H1 (cell line): Measurements from ENCODE around the gene DAO. TPM values are rescaled to one million over a fixed set of nuclear protein-coding genes. Genes with fewer than 3 reads are reported as not detected.

Experiments used
- CTCF ChIA-PET: fragments of 300-600 bp; sonication (Branson Sonifier 250); formaldehyde crosslinking; loops from one replicate; lab custom pipeline; 2021; ENCODE audit not compliant: partially characterized antibody; lab: Charles Lee
- POLR2A ChIA-PET: fragments of 300-600 bp; sonication (Branson Sonifier 250); formaldehyde crosslinking; loops from one replicate; lab custom pipeline; 2021; ENCODE audit warnings: inconsistent platforms; ENCODE audit not compliant: partially characterized antibody; lab: Charles Lee
- DNase-seq, 2 experiments: peaks; one replicate each; pipeline versions ENCODE4 v3.0.0 to v3.0.0-alpha.2; 2010 to 2022; ENCODE audit warnings: low spot score in 2 of 2, low read depth in 1 of 2, mixed read lengths in 1 of 2
- FAIRE-seq: peaks from 2 replicates; lab custom pipeline; 2011; peaks lifted over from hg19 to GRCh38; lab: Jason Lieb, UNC
- H2AFZ ChIP-seq: 2 replicates; pipeline ENCODE4 v1.8.1; 2012; ENCODE audit warnings: low read length, inconsistent platforms
- H2AK5ac ChIP-seq: 2 replicates; pipeline ENCODE4 v1.6.1; 2013; ENCODE audit warnings: low read depth, low read length
- H2BK120ac ChIP-seq: replicated peaks from 2 replicates; pipeline ENCODE3; 2013; ENCODE audit warnings: low read depth, low read length, inconsistent platforms
- H2BK12ac ChIP-seq: 2 replicates; pipeline ENCODE4 v1.6.1; 2013; ENCODE audit warnings: low read depth, low read length
- H2BK15ac ChIP-seq: 2 replicates; pipeline ENCODE4 v1.6.1; 2013; ENCODE audit warnings: low read length
- H2BK20ac ChIP-seq: 2 replicates; pipeline ENCODE4 v1.6.1; 2013; ENCODE audit warnings: low read length
- H2BK5ac ChIP-seq: 2 replicates; pipeline ENCODE4 v1.6.1; 2013; ENCODE audit warnings: low read depth, low read length
- H3K14ac ChIP-seq: 2 replicates; pipeline ENCODE4 v1.6.1; 2013; ENCODE audit warnings: inconsistent platforms; ENCODE audit not compliant: insufficient read length
- H3K18ac ChIP-seq: 2 replicates; pipeline ENCODE4 v1.6.1; 2013; ENCODE audit warnings: low read length; ENCODE audit errors: extremely low read depth
- H3K23ac ChIP-seq: 2 replicates; pipeline ENCODE4 v1.6.1; 2013; ENCODE audit warnings: inconsistent platforms; ENCODE audit not compliant: insufficient read length
- H3K23me2 ChIP-seq: 2 replicates; pipeline ENCODE4 v1.6.1; 2013; ENCODE audit warnings: low read depth, low read length
- H3K27ac ChIP-seq: 2 replicates; pipeline ENCODE4 v1.6.1; 2011; ENCODE audit warnings: low read depth, low read length, inconsistent platforms
- H3K27me3 ChIP-seq, 4 experiments: replicated peaks in 1 of 4; 1 replicate in 1 of 4; 2 replicates in 3 of 4; pipeline versions ENCODE4 v1.6.1 to v1.8.1; 2011 to 2013; ENCODE audit warnings: low read length in 3 of 4, mild to moderate bottlenecking in 3 of 4, inconsistent platforms in 2 of 4, mixed read lengths in 2 of 4, moderate library complexity in 1 of 4; ENCODE audit not compliant: control insufficient read depth in 3 of 4, insufficient read depth in 3 of 4; ENCODE audit errors: extremely low read depth in 1 of 4
- H3K36me3 ChIP-seq, 4 experiments: 2 replicates each; pipeline versions ENCODE4 v1.6.1 to v1.8.1; 2011 to 2013; ENCODE audit warnings: mild to moderate bottlenecking in 4 of 4, low read length in 3 of 4, moderate library complexity in 2 of 4, control low read depth in 1 of 4, inconsistent platforms in 1 of 4; ENCODE audit not compliant: insufficient read depth in 4 of 4, control insufficient read depth in 2 of 4
- H3K4ac ChIP-seq: replicated peaks from 2 replicates; pipeline ENCODE3; 2013; ENCODE audit warnings: low read length, low read depth, mixed read lengths, inconsistent platforms; ENCODE audit not compliant: insufficient read length
- H3K4me1 ChIP-seq, 4 experiments: replicated peaks in 1 of 4; 1 replicate in 1 of 4; 2 replicates in 3 of 4; pipeline versions ENCODE4 v1.6.1 to v1.8.1; 2011 to 2013; ENCODE audit warnings: low read length in 3 of 4, inconsistent platforms in 2 of 4, mixed read lengths in 1 of 4; ENCODE audit not compliant: insufficient read depth in 4 of 4, control insufficient read depth in 3 of 4
- H3K4me2 ChIP-seq, 2 experiments: 2 replicates each; pipeline versions ENCODE4 v1.6.1 to v1.8.1; 2011 to 2013; ENCODE audit warnings: low read depth in 2 of 2, low read length in 2 of 2, control low read depth in 1 of 2, inconsistent platforms in 1 of 2, mild to moderate bottlenecking in 1 of 2; ENCODE audit not compliant: insufficient read depth in 1 of 2
- H3K4me3 ChIP-seq, 4 experiments: fragments of 200-600, 300-600 bp in 1 of 4; sonication (generic), shearing (Covaris generic), sonication (Bioruptor Twin) in 1 of 4; 2 replicates each; pipeline versions ENCODE4 v1.5.1 to v1.8.1; 2011 to 2016; ENCODE audit warnings: low read length in 4 of 4, low read depth in 3 of 4, control low read depth in 2 of 4, inconsistent platforms in 2 of 4, mild to moderate bottlenecking in 2 of 4, mixed read lengths in 1 of 4, moderate library complexity in 1 of 4; ENCODE audit not compliant: insufficient read depth in 2 of 4; ENCODE audit errors: extremely low read depth in 1 of 4
- H3K56ac ChIP-seq: replicated peaks from 2 replicates; pipeline ENCODE3; 2013; ENCODE audit warnings: low read depth, mild to moderate bottlenecking, mixed read lengths, low read length, inconsistent platforms; ENCODE audit not compliant: insufficient read length
- H3K79me1 ChIP-seq: 2 replicates; pipeline ENCODE4 v1.6.1; 2013; ENCODE audit warnings: low read depth, low read length, control low read depth
- H3K79me2 ChIP-seq, 2 experiments: 2 replicates each; pipeline versions ENCODE4 v1.6.1 to v1.8.1; 2012 to 2013; ENCODE audit warnings: low read length in 2 of 2, mild to moderate bottlenecking in 2 of 2, inconsistent platforms in 1 of 2; ENCODE audit not compliant: insufficient read depth in 2 of 2, control insufficient read depth in 1 of 2
- H3K9ac ChIP-seq, 4 experiments: replicated peaks in 1 of 4; 1 replicate in 1 of 4; 2 replicates in 3 of 4; pipeline versions ENCODE4 v1.6.1 to v1.8.1; 2011 to 2013; ENCODE audit warnings: low read depth in 3 of 4, low read length in 3 of 4, control low read depth in 2 of 4, mild to moderate bottlenecking in 2 of 4, moderate library complexity in 2 of 4, inconsistent platforms in 1 of 4; ENCODE audit errors: extremely low read depth in 1 of 4
- H3K9me3 ChIP-seq, 2 experiments: 2 replicates each; pipeline versions ENCODE4 v1.6.1 to v1.8.1; 2012 to 2013; ENCODE audit warnings: mild to moderate bottlenecking in 2 of 2, moderate library complexity in 2 of 2, control low read depth in 1 of 2, inconsistent platforms in 1 of 2, low read depth in 1 of 2, low read length in 1 of 2, mixed read lengths in 1 of 2; ENCODE audit not compliant: insufficient read depth in 2 of 2
- H4K20me1 ChIP-seq, 2 experiments: replicated peaks in 1 of 2; 2 replicates each; pipeline versions ENCODE3 to v1.8.1; 2011 to 2013; ENCODE audit warnings: inconsistent platforms in 2 of 2, low read length in 2 of 2, mild to moderate bottlenecking in 1 of 2; ENCODE audit not compliant: insufficient read depth in 2 of 2, control insufficient read depth in 1 of 2
- H4K5ac ChIP-seq: 2 replicates; pipeline ENCODE4 v1.6.1; 2013; ENCODE audit warnings: low read length, low read depth, mixed read lengths, inconsistent platforms; ENCODE audit not compliant: insufficient read length
- H4K8ac ChIP-seq: 2 replicates; pipeline ENCODE4 v1.8.0; 2013; ENCODE audit warnings: mild to moderate bottlenecking, moderate library complexity, low read length, inconsistent platforms; ENCODE audit not compliant: insufficient read depth; ENCODE audit errors: extremely low read depth
- H4K91ac ChIP-seq: replicated peaks from 2 replicates; pipeline ENCODE3; 2013; ENCODE audit warnings: low read length, mixed read lengths, inconsistent platforms; ENCODE audit not compliant: insufficient read length
- CBX8 ChIP-seq: fragments of 300-800, 300-1000 bp; sonication (generic); IDR thresholded peaks from 2 replicates; pipeline ENCODE4 v1.7.1; 2016; ENCODE audit warnings: low read depth, low read length, borderline replicate concordance
- EP300 ChIP-seq, 2 experiments: IDR thresholded peaks; 1 replicate in 1 of 2; 2 replicates in 1 of 2; pipeline ENCODE4 v1.6.1; 2011 to 2012; ENCODE audit warnings: low read depth in 2 of 2, low read length in 2 of 2, mild to moderate bottlenecking in 2 of 2, borderline replicate concordance in 1 of 2, inconsistent platforms in 1 of 2, moderate library complexity in 1 of 2
- KDM5A ChIP-seq: fragments of 200-600 bp; IDR thresholded peaks from 2 replicates; pipeline ENCODE4 v1.7.1; 2012; ENCODE audit warnings: mild to moderate bottlenecking, low read length, inconsistent platforms, mixed read lengths
- SAP30 ChIP-seq: fragments of 300-600 bp; sonication (generic); IDR thresholded peaks from 2 replicates; pipeline ENCODE4 v1.7.1; 2012; ENCODE audit warnings: low read length, moderate library complexity, mild to moderate bottlenecking, inconsistent platforms; ENCODE audit not compliant: insufficient read depth, insufficient replicate concordance
- SIN3A ChIP-seq, 2 experiments: IDR thresholded peaks in 1 of 2; conservative IDR thresholded peaks in 1 of 2; 2 replicates each; pipeline ENCODE4 v1.6.1; 2011 to 2012; ENCODE audit warnings: low read length in 2 of 2, improper control_type of control experiment in 1 of 2, low read depth in 1 of 2, mild to moderate bottlenecking in 1 of 2
- SP2 ChIP-seq: IDR thresholded peaks from 2 replicates; pipeline ENCODE4 v1.6.1; 2012; ENCODE audit warnings: mild to moderate bottlenecking, low read length, inconsistent platforms
- TCF12 ChIP-seq: IDR thresholded peaks from 2 replicates; pipeline ENCODE4 v1.6.1; 2011; ENCODE audit warnings: low read depth, mild to moderate bottlenecking, low read length
- TEAD4 ChIP-seq: IDR thresholded peaks from 2 replicates; pipeline ENCODE4 v1.6.1; 2012; ENCODE audit warnings: low read depth, low read length, inconsistent platforms, mixed read lengths
- WGBS, 2 experiments: shearing (Covaris generic) in 1 of 2; methylation state at CpG; one replicate each; pipeline versions ENCODE4 v1.1.6 to v1.1.7; 2013 to 2015; ENCODE audit warnings: low lambda C conversion rate in 2 of 2, mixed read lengths in 2 of 2, inconsistent platforms in 1 of 2, low coverage in 1 of 2, missing lambda C conversion rate in 1 of 2; ENCODE audit not compliant: insufficient replicate concordance in 2 of 2, insufficient coverage in 1 of 2, insufficient read length in 1 of 2; ENCODE audit errors: extremely low coverage in 1 of 2, missing lambda C conversion rate in 1 of 2; 5-methylcytosine and 5-hydroxymethylcytosine counted together
- polyA plus RNA-seq, 7 experiments: library from polyadenylated mRNA; depleted of rRNA in 3 of 7; stranded (reverse) in 5 of 7; unstranded in 2 of 7; fragments of >200 nt in 5 of 7; fragments of 200-250 nt in 2 of 7; gene quantifications; 1 replicate in 5 of 7; 2 replicates in 1 of 7; 4 replicates in 1 of 7; pipeline versions ENCODE4 v1.2.1 to v1.2.3, GENCODE V29; 2011 to 2013; ENCODE audit warnings: missing spikeins in 2 of 7, mixed read lengths in 2 of 7
- total RNA-seq: library from RNA; stranded (reverse); fragmentation: NEBNext Ultra II Directional; extraction: Animal tissue kit (Norgen Biotek cat#: 25700); gene quantifications from 2 replicates; pipeline ENCODE4 v1.2.1, GENCODE V29; 2021
- TF ChIP-seq, protein P1 (sequence below): IDR thresholded peaks from 2 replicates; pipeline ENCODE4 v1.6.1; 2012; ENCODE audit warnings: low read length, inconsistent platforms
- TF ChIP-seq, protein P2 (sequence below): IDR thresholded peaks from 2 replicates; pipeline ENCODE4 v1.6.1; 2011; ENCODE audit warnings: low read length, improper control_type of control experiment

DAO gene
- total and polyA plus RNA-seq, 2 of the 8 experiments (the other 6 are each of a cell fraction or from before 2014, with no cell fraction given) = not detected

DNA sequence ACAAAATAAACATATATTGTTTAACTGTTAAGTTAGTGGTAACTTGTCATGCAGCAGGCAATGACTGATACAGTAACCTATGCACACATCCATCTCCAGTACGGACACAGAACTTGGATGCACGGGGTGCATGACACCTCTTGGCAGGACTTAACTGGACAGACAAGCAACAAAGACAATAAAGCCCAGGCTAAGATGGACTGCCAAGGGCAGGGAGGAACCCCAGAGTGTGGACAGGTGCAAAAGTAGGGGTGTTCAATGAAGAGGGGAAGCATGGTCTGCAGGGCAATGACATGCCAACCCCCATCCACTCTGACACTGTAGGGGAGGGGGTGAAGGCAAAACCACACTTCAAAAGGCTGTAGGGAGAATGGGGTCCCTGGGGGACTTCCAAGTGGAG lies 34.2 kb upstream of the DAO start:
- Histone ChIP-seq H3K27ac (no peak overlapping the region), H3K14ac (no peak overlapping the region), H3K4ac (no peak overlapping the region), H2BK20ac (no peak overlapping the region), H2BK15ac (no peak overlapping the region), H2AFZ (no peak overlapping the region), H3K36me3 (peaks cover 2 to 16% (median 7%) of the 10 kb centered on the region in 4 experiments; a peak in 5 of 8 replicates), H4K8ac (no peak overlapping the region), H3K18ac (no peak overlapping the region), H2BK5ac (no peak overlapping the region), H3K4me1 (0 out of 7 replicates have a peak, but pooled peaks cover 0 to under 1% (median 0%) of the 10 kb centered on the region in 4 experiments), H3K9ac (no peak overlapping the region; a peak in 1 of 7 replicates), H4K20me1 (peaks cover 0 to 2% of the 10 kb centered on the region in 2 experiments), H3K79me2 (no peaks in the 10 kb centered on the region), H4K91ac (no peak overlapping the region), H2BK12ac (no peak overlapping the region), H3K27me3 (no peaks in the 10 kb centered on the region), H2AK5ac (no peak overlapping the region), H3K56ac (no peak overlapping the region), H3K9me3 (peaks cover 0 to 3% of the 10 kb centered on the region in 2 experiments; a peak in 1 of 4 replicates), H3K79me1 (peaks cover 2% of the 10 kb centered on the region; the same call in 1 of the 2 replicates), H3K4me3 (no peak overlapping the region), H3K23ac (no peak overlapping the region), H3K23me2 (no peaks in the 10 kb centered on the region), H4K5ac (no peak overlapping the region), H2BK120ac (no peak overlapping the region), H3K4me2 (no peak overlapping the region)
- no peak for FAIRE-seq
- DNase-seq = no peak
- ChIA-PET CTCF (interaction anchor here (1.2 to 1.5 kb wide), 2 partner anchors 41 to 75 kb away, joined by 3 read pairs; no protein-coding TSS in a partner anchor), POLR2A (no interaction called here)
- WGBS, 2 experiments = 94% methylated on average over 2 of the region's 2 CpGs; no CpG with 5 or more reads in 1 of the 2 experiments
- TF ChIP-seq KDM5A (no peak), EP300 (IDR thresholded peaks at IDR 0.05; ENCODE audit: borderline replicate concordance in 1 of 2, low read depth in 2 of 2, low read length in 2 of 2) (no peak), CBX8 (no peak), TCF12 (no peak), TEAD4 (no peak), SIN3A (conservative IDR thresholded peaks at IDR 0.05 in 1 of 2, IDR thresholded peaks at IDR 0.05 in 1 of 2; ENCODE audit: low read depth in 1 of 2, low read length in 2 of 2) (no peak), SP2 (no peak), SAP30 (no peak)
- TF ChIP-seq, protein P1, sequence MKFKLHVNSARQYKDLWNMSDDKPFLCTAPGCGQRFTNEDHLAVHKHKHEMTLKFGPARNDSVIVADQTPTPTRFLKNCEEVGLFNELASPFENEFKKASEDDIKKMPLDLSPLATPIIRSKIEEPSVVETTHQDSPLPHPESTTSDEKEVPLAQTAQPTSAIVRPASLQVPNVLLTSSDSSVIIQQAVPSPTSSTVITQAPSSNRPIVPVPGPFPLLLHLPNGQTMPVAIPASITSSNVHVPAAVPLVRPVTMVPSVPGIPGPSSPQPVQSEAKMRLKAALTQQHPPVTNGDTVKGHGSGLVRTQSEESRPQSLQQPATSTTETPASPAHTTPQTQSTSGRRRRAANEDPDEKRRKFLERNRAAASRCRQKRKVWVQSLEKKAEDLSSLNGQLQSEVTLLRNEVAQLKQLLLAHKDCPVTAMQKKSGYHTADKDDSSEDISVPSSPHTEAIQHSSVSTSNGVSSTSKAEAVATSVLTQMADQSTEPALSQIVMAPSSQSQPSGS = no peak
- TF ChIP-seq, protein P2, sequence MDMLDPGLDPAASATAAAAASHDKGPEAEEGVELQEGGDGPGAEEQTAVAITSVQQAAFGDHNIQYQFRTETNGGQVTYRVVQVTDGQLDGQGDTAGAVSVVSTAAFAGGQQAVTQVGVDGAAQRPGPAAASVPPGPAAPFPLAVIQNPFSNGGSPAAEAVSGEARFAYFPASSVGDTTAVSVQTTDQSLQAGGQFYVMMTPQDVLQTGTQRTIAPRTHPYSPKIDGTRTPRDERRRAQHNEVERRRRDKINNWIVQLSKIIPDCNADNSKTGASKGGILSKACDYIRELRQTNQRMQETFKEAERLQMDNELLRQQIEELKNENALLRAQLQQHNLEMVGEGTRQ = no peak
